ENCODE results near the gene SPAG16.

GRCh38 chr2:213336253-213336770, 52.0 kb downstream of the SPAG16 start:
- TF ChIP-seq POLR2A (IDR thresholded peaks at IDR 0.05) (no peak), CTCF (IDR thresholded peaks at IDR 0.05) (no peak)
